ENCODE measurements around the gene AGPS.

AGPS gene

GRCh38 chr2:177394594-177394973 is 2.0 kb downstream of the AGPS start:
- no peak for TF ChIP-seq CTCF (IDR thresholded peaks at IDR 0.05; ENCODE audit: insufficient read depth, low read length)
- TF ChIP-seq SPI1 (IDR thresholded peaks at IDR 0.05; ENCODE audit: borderline replicate concordance, low read depth): no peak
- TF ChIP-seq POLR2AphosphoS5 (IDR thresholded peaks at IDR 0.05; ENCODE audit: low read depth): no peak
- no peak for TF ChIP-seq REST (IDR thresholded peaks at IDR 0.05; ENCODE audit: insufficient replicate concordance, low read depth)
- no peak for TF ChIP-seq GABPA (IDR thresholded peaks at IDR 0.05; ENCODE audit: low read depth)
- peak overlapping the region; percentile 75; the same call in 1 of the 2 replicates for H3K4me3 ChIP-seq (replicated peaks; ENCODE audit: insufficient read depth, low read length)
- H3K27ac ChIP-seq (replicated peaks): peak overlapping the region; percentile 51
- no peaks in the 10 kb centered on the region for H3K27me3 ChIP-seq (ENCODE audit: insufficient read depth, poor library complexity, severe bottlenecking)
- DNase-seq (ENCODE audit: low read depth in 1 of 2, low spot score in 1 of 2): peak in 1 of 2 experiments; percentile 18

- peak in 1 of 2 experiments; percentile 42 for DNase-seq (ENCODE audit: low read depth in 1 of 2, low spot score in 1 of 2)
- Histone ChIP-seq H3K27me3 (ENCODE audit: insufficient read depth, poor library complexity, severe bottlenecking) (no peaks in the 10 kb centered on the region), H3K27ac (replicated peaks) (peak overlapping the region; percentile 51), H3K4me3 (replicated peaks; ENCODE audit: insufficient read depth, low read length) (no peak overlapping the region)
- TF ChIP-seq CTCF (IDR thresholded peaks at IDR 0.05; ENCODE audit: insufficient read depth, low read length) (no peak), SPI1 (IDR thresholded peaks at IDR 0.05; ENCODE audit: borderline replicate concordance, low read depth) (peak; percentile 3; the same call in 1 of the 2 replicates)
Observed at GRCh38 chr2:177395351-177396065, 2.9 kb downstream of the AGPS start.

- H3K4me3 ChIP-seq (replicated peaks; ENCODE audit: insufficient read depth, low read length): no peak overlapping the region
- TF ChIP-seq POLR2AphosphoS5 (IDR thresholded peaks at IDR 0.05; ENCODE audit: low read depth): no peak
- no peak for TF ChIP-seq SPI1 (IDR thresholded peaks at IDR 0.05; ENCODE audit: borderline replicate concordance, low read depth)
- TF ChIP-seq REST (IDR thresholded peaks at IDR 0.05; ENCODE audit: insufficient replicate concordance, low read depth): no peak
- no peak for TF ChIP-seq CTCF (IDR thresholded peaks at IDR 0.05; ENCODE audit: insufficient read depth, low read length)
- no peak for DNase-seq (ENCODE audit: low read depth in 1 of 2, low spot score in 1 of 2)
- no peaks in the 10 kb centered on the region for H3K27me3 ChIP-seq (ENCODE audit: insufficient read depth, poor library complexity, severe bottlenecking)
- no peak overlapping the region for H3K27ac ChIP-seq (replicated peaks)
Observed at GRCh38 chr2:177396703-177397460, 4.3 kb downstream of the AGPS start.
